ENCODE measurements around the gene DFFA.
A peak's percentile ranks its signal among the peaks of the same experiment; 100 is the strongest.
"Not testable (repeated sequence)": the region's sequence is repeated elsewhere in the genome, so short reads cannot be mapped to it uniquely, and the experiment has no call there.

Gene DFFA

GRCh38 chr1:10430216-10431069 is 41.9 kb downstream of the DFFA start, which contains the start of gene CENPS:
Gene CENPS (plus strand): TSS chr1:10430433. CDS start chr1:10430518, 85 bp downstream.
- peak; percentile 89 for DNase-seq (ENCODE audit: low read depth)

- peak; percentile 4 for DNase-seq (ENCODE audit: low read depth)
Measured at GRCh38 chr1:10429868-10430215, 42.5 kb downstream of the DFFA start.

DNA sequence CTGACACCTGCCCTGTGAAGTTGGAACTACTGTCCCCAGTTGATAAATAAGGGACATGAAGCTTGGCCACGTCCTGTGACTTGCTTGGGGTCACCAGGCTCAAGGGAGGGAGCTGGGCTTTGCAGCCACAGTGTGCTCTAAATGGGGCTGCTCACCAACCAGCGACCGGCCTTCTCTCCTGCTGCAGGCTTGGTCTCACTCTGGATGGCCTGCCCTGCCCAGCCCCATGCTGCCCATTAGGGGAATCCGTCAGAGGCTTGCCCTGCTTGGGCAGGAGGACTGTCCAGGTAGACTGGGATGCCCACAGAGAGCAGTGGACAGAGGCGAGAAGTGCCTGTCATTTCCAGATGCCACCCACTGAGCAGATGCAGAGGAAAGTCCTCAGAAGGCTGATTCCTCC is 43.3 kb downstream of the DFFA start:
- no peak for DNase-seq (ENCODE audit: low read depth)

DNA sequence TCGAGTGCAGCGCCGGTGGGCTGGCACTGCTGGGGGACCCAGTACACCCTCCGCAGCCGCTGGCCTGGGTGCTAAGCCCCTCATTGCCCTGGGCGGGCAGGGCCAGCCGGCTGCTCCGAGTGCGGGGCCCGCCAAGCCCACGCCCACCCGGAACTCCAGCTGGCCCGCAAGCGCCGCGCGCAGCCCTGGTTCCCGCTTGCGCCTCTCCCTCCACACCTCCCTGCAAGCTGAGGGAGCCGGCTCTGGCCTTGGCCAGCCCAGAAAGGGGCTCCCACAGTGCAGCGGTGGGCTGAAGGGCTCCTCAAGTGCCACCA is 45.8 kb downstream of the DFFA start:
- DNase-seq (ENCODE audit: low read depth), result not testable (repeated sequence)

GRCh38 chr1:10425826-10426534 is 46.3 kb downstream of the DFFA start:
- not testable (repeated sequence) for DNase-seq (ENCODE audit: low read depth)

DNA sequence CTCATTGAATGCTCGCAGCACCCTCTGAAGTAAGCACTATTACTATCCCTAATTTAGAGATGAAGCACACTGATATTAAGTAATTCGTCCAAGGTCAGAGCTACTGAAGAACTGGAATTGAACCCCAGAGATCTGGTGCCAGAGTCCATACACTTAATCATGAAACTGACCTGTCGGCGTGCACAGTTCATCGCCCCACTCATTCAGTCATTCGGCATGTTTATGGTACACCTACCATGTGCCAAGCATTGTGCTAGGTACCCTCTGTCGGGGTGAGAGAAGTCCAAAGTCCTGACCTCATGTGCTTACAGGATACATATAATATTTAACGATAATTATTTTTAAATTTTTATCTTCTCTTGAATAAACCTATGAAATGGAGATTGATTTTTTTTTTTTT is 47.7 kb downstream of the DFFA start:
- no peak for DNase-seq (ENCODE audit: low read depth)

DNA sequence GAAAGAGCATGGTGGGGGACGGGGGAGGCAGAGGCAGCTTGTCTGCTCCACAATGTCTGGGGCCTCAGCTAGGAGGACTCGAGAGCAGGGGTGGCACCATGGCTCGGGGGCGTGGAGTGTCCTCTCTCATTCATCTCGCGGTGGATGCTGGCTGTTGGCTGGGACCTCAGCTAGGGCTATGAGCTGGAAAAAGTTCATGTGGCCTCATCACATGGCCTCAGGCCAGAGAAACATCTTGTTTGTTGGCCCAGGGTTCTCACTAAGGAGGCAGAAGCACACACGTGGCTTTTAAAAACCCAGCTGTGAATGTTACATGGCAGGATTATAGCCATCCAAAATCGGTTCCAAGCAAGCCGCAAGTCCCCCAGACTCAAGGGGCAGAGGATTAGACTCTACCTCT is 48.3 kb downstream of the DFFA start:
- DNase-seq (ENCODE audit: low read depth), result peak; percentile 64

- DNase-seq (ENCODE audit: low read depth), result no peak
Measured at GRCh38 chr1:10421637-10422036, 50.7 kb downstream of the DFFA start.

DNA sequence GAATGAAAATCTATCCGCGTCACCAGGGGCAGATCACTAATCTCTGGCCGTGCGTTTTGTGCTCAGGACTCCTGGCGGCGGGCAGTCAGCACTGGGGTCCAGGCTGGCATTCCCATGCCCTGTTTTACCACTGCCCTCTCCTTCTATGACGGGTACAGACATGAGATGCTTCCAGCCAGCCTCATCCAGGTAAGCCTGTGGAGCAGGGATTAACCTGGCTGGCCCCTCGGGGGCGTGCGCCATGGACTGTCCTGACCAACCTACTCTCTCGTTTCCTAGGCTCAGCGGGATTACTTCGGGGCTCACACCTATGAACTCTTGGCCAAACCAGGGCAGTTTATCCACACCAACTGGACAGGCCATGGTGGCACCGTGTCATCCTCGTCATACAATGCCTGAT is 53.0 kb downstream of the DFFA start:
- no peak for DNase-seq (ENCODE audit: low read depth)

GRCh38 chr1:10418741-10419140 is 53.6 kb downstream of the DFFA start:
- not testable (repeated sequence) for DNase-seq (ENCODE audit: low read depth)

GRCh38 chr1:10415967-10416366 is 56.4 kb downstream of the DFFA start:
- not testable (repeated sequence) for DNase-seq (ENCODE audit: low read depth)

DNA sequence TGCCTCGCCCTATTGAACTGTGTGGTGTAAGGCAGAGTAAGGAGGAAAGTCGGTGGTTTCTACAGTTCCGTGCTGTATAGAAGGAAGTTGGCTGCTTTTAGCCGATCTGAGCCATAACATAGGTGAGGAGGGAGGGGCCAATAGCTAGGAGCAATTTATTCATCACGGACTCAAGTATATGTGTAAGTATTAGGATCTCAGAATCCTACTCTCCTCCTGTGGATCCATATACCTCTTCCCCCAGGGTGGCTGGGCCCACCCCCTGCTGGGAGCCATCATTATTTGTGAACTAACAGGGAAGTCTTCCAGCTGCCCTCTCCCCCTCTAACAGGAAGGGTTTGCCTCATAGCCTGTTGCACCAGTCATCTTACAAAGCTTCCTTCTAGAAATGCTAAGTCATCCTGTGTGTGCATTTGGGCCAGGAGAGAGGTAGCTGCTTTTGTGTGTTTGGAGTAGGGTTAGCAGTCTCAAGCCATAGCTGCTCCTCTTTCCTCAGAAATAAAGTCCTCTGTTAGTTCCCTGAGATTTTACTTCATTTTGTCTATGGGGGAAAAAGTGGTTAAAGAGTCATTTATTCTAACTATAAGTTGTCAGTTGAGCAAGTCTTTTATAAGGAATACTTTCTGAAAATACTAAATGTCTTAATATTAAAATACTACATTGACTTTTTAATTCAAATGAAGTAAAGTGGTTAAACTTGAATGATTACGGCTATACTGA is 57.0 kb downstream of the DFFA start:
- DNase-seq (ENCODE audit: low read depth), result peak; percentile 86

DNA sequence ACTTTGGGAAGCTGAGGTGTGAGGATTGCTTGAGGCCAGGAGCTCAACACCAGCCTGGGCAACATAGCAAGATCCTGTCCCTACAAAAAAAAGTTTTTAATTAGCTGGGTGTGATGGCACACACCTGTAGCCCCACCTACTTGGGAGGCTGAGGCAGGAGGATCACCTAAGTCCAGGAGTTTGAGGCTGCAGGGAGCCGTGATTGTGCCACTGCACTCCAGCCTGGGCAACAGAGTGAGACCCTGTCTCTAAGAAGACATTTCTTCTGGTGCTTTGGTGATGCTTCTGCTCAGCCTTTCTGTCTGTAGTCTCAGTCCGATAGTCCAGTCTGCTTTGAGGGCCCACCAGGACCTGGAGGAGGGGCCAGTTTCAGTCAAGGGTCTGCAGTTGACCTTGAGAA is 65.1 kb downstream of the DFFA start:
- DNase-seq (ENCODE audit: low read depth), result no peak

All from EH (cell line).